HEK293 (cell line): Measurements from ENCODE around the gene HOXA4.

Experiments
- MEIS1 ChIP-seq: sonication (generic); formaldehyde crosslinking; IDR thresholded peaks from 2 replicates; pipeline ENCODE4 v1.8.1; 2022; ENCODE audit warnings: missing genetic modification reagents, mild to moderate bottlenecking, borderline replicate concordance
- SALL2 ChIP-seq: fragments of 450-650 bp; formaldehyde crosslinking; IDR thresholded peaks from 2 replicates; pipeline ENCODE4 v1.5.0; 2017; ENCODE audit warnings: missing biosample characterization, mild to moderate bottlenecking, missing genetic modification characterization, borderline replicate concordance
- ZNF121 ChIP-seq: fragments of 450-650 bp; formaldehyde crosslinking; IDR thresholded peaks from 2 replicates; pipeline ENCODE4 v1.5.1; 2016; ENCODE audit warnings: missing biosample characterization, missing genetic modification characterization
- TF ChIP-seq, protein P1 (sequence below): fragments of 450-650 bp; formaldehyde crosslinking; IDR thresholded peaks from 2 replicates; pipeline ENCODE4 v1.5.1; 2016; ENCODE audit warnings: missing biosample characterization, missing genetic modification characterization

DNA sequence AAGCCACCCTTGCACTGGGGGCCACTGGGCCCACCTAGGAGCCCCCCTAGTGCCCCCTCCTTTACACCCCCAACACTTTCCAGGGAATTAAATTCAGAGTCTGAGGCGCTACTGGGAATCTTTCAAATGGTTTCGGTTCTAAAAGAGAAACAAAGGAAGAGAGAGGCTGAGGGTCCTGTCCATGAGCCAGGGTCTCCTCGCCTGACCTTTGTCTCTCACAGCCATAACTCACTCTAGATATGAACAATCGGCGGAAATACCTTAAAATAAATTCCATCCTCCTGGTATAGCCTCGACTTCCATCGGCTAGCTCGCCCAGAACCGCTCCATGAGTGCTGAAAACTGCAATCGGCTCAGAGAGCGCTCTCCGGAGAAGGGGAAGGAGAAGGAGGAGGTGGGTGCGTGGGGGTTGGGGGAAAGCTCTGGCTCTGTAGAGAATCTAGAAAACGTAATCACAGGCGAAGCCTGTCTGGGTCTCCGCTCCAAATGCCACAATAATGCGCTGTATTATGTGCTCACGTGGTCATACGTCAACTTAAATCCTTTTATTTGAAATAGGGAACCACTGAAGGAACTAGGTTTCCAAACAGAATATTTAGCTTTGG lies 12.6 kb downstream of the HOXA4 start:
- no peak for TF ChIP-seq MEIS1 (CRISPR knock-in tag)
- TF ChIP-seq, protein P1, sequence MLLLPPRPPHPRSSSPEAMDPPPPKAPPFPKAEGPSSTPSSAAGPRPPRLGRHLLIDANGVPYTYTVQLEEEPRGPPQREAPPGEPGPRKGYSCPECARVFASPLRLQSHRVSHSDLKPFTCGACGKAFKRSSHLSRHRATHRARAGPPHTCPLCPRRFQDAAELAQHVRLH (tag by site-specific recombination), result no peak
- TF ChIP-seq ZNF121 (tag by site-specific recombination), result no peak
- no peak for TF ChIP-seq SALL2 (tag by site-specific recombination)
